ENCODE measurements around the gene XPC.

Gene XPC

GRCh38 chr3:14141144-14141543 is 37.3 kb downstream of the XPC start:
- no peak overlapping the region for H3K27ac Mint-ChIP-seq
- H3K4me3 Mint-ChIP-seq = no peak overlapping the region
- H3K27me3 Mint-ChIP-seq = no peaks in the 10 kb centered on the region
- peaks cover 23% of the 10 kb centered on the region for H3K4me1 Mint-ChIP-seq
- peaks cover 30% of the 10 kb centered on the region for H3K36me3 Mint-ChIP-seq
- no peaks in the 10 kb centered on the region for H3K9me3 Mint-ChIP-seq
- no peak for ATAC-seq

- H3K27ac Mint-ChIP-seq = no peak overlapping the region
- no peaks in the 10 kb centered on the region for H3K27me3 Mint-ChIP-seq
- peaks cover 18% of the 10 kb centered on the region for H3K4me1 Mint-ChIP-seq
- peaks cover 30% of the 10 kb centered on the region for H3K36me3 Mint-ChIP-seq
- no peak overlapping the region for H3K4me3 Mint-ChIP-seq
- H3K9me3 Mint-ChIP-seq = no peaks in the 10 kb centered on the region
- no peak for ATAC-seq
These were observed 37.7 kb downstream of the XPC start for GRCh38 chr3:14140668-14141067.

- no peak overlapping the region for H3K4me3 Mint-ChIP-seq
- H3K27me3 Mint-ChIP-seq = no peaks in the 10 kb centered on the region
- no peaks in the 10 kb centered on the region for H3K9me3 Mint-ChIP-seq
- H3K4me1 Mint-ChIP-seq = peaks cover 10% of the 10 kb centered on the region
- H3K27ac Mint-ChIP-seq = no peak overlapping the region
- ATAC-seq = no peak
- peaks cover 39% of the 10 kb centered on the region for H3K36me3 Mint-ChIP-seq
These were observed 38.6 kb downstream of the XPC start for GRCh38 chr3:14139771-14140170.

GRCh38 chr3:14138878-14139655 is 39.3 kb downstream of the XPC start:
- no peak overlapping the region for H3K4me3 Mint-ChIP-seq
- no peaks in the 10 kb centered on the region for H3K27me3 Mint-ChIP-seq
- H3K27ac Mint-ChIP-seq = no peak overlapping the region
- no peaks in the 10 kb centered on the region for H3K9me3 Mint-ChIP-seq
- H3K36me3 Mint-ChIP-seq = peaks cover 46% of the 10 kb centered on the region
- H3K4me1 Mint-ChIP-seq = peaks cover 3% of the 10 kb centered on the region
- no peak for ATAC-seq

GRCh38 chr3:14138109-14138877 is 40.1 kb downstream of the XPC start:
- Mint-ChIP-seq H3K36me3 (peaks cover 54% of the 10 kb centered on the region), H3K4me1 (no peaks in the 10 kb centered on the region), H3K9me3 (no peaks in the 10 kb centered on the region), H3K4me3 (no peak overlapping the region), H3K27ac (no peak overlapping the region), H3K27me3 (no peaks in the 10 kb centered on the region)
- ATAC-seq = peak; percentile 14

GRCh38 chr3:14137445-14137844 is 41.0 kb downstream of the XPC start:
- no peak for ATAC-seq
- Mint-ChIP-seq H3K27ac (no peak overlapping the region), H3K4me1 (no peaks in the 10 kb centered on the region), H3K36me3 (peaks cover 62% of the 10 kb centered on the region), H3K9me3 (no peaks in the 10 kb centered on the region), H3K4me3 (no peak overlapping the region), H3K27me3 (no peaks in the 10 kb centered on the region)

GRCh38 chr3:14137004-14137403 is 41.4 kb downstream of the XPC start:
- no peak overlapping the region for H3K4me3 Mint-ChIP-seq
- H3K27ac Mint-ChIP-seq = no peak overlapping the region
- H3K27me3 Mint-ChIP-seq = no peaks in the 10 kb centered on the region
- ATAC-seq = no peak
- peaks cover 65% of the 10 kb centered on the region for H3K36me3 Mint-ChIP-seq
- no peaks in the 10 kb centered on the region for H3K9me3 Mint-ChIP-seq
- H3K4me1 Mint-ChIP-seq = no peaks in the 10 kb centered on the region

GRCh38 chr3:14135581-14135980 is 42.8 kb downstream of the XPC start:
- Mint-ChIP-seq H3K36me3 (peaks cover 69% of the 10 kb centered on the region), H3K27me3 (no peaks in the 10 kb centered on the region), H3K9me3 (no peaks in the 10 kb centered on the region), H3K4me3 (no peak overlapping the region), H3K27ac (no peak overlapping the region), H3K4me1 (no peaks in the 10 kb centered on the region)
- ATAC-seq = no peak

GRCh38 chr3:14134291-14134690 is 44.1 kb downstream of the XPC start:
- no peaks in the 10 kb centered on the region for H3K4me1 Mint-ChIP-seq
- no peaks in the 10 kb centered on the region for H3K27me3 Mint-ChIP-seq
- ATAC-seq = no peak
- H3K9me3 Mint-ChIP-seq = no peaks in the 10 kb centered on the region
- no peak overlapping the region for H3K4me3 Mint-ChIP-seq
- H3K27ac Mint-ChIP-seq = no peak overlapping the region
- H3K36me3 Mint-ChIP-seq = peaks cover 74% of the 10 kb centered on the region

- Mint-ChIP-seq H3K9me3 (no peaks in the 10 kb centered on the region), H3K4me3 (no peak overlapping the region), H3K27me3 (no peaks in the 10 kb centered on the region), H3K36me3 (peaks cover 77% of the 10 kb centered on the region), H3K4me1 (peaks cover 1% of the 10 kb centered on the region), H3K27ac (no peak overlapping the region)
- no peak for ATAC-seq
These were observed 44.5 kb downstream of the XPC start for GRCh38 chr3:14133876-14134275.

GRCh38 chr3:14133188-14133800 is 45.1 kb downstream of the XPC start:
- H3K36me3 Mint-ChIP-seq = peaks cover 79% of the 10 kb centered on the region
- H3K27me3 Mint-ChIP-seq = no peaks in the 10 kb centered on the region
- ATAC-seq = no peak
- peaks cover 7% of the 10 kb centered on the region for H3K4me1 Mint-ChIP-seq
- no peaks in the 10 kb centered on the region for H3K9me3 Mint-ChIP-seq
- H3K27ac Mint-ChIP-seq = no peak overlapping the region
- no peak overlapping the region for H3K4me3 Mint-ChIP-seq

- H3K27ac Mint-ChIP-seq = no peak overlapping the region
- ATAC-seq = no peak
- peaks cover 13% of the 10 kb centered on the region for H3K4me1 Mint-ChIP-seq
- H3K27me3 Mint-ChIP-seq = no peaks in the 10 kb centered on the region
- peaks cover 76% of the 10 kb centered on the region for H3K36me3 Mint-ChIP-seq
- no peaks in the 10 kb centered on the region for H3K9me3 Mint-ChIP-seq
- no peak overlapping the region for H3K4me3 Mint-ChIP-seq
These were observed 45.7 kb downstream of the XPC start for GRCh38 chr3:14132689-14133088.

- ATAC-seq = no peak
- Mint-ChIP-seq H3K27me3 (no peaks in the 10 kb centered on the region), H3K36me3 (peaks cover 76% of the 10 kb centered on the region), H3K4me3 (no peak overlapping the region), H3K4me1 (peaks cover 19% of the 10 kb centered on the region), H3K27ac (no peak overlapping the region), H3K9me3 (no peaks in the 10 kb centered on the region)
These were observed 46.3 kb downstream of the XPC start for GRCh38 chr3:14132120-14132519.

GRCh38 chr3:14131134-14131533 is 47.3 kb downstream of the XPC start:
- no peaks in the 10 kb centered on the region for H3K9me3 Mint-ChIP-seq
- peaks cover 29% of the 10 kb centered on the region for H3K4me1 Mint-ChIP-seq
- peaks cover 75% of the 10 kb centered on the region for H3K36me3 Mint-ChIP-seq
- no peak overlapping the region for H3K4me3 Mint-ChIP-seq
- H3K27me3 Mint-ChIP-seq = no peaks in the 10 kb centered on the region
- no peak overlapping the region for H3K27ac Mint-ChIP-seq
- no peak for ATAC-seq

GRCh38 chr3:14130707-14131106 is 47.7 kb downstream of the XPC start:
- Mint-ChIP-seq H3K4me1 (peaks cover 33% of the 10 kb centered on the region), H3K27me3 (no peaks in the 10 kb centered on the region), H3K36me3 (peaks cover 71% of the 10 kb centered on the region), H3K9me3 (no peaks in the 10 kb centered on the region), H3K27ac (no peak overlapping the region), H3K4me3 (no peak overlapping the region)
- ATAC-seq = no peak
